Upper lobe of left lung (tissue), 6 donors: ENCODE results near the gene PLGRKT. TPM values are rescaled to one million over a fixed set of nuclear protein-coding genes. Genes with fewer than 3 reads are reported as not detected.
"Not testable (repeated sequence)": the region's sequence is repeated elsewhere in the genome, so short reads cannot be mapped to it uniquely, and the experiment has no call there.

Experiments
- ATAC-seq, 2 donors: fragments of 200-7000 bp; cut with Tn5 transposase; one replicate each; pipeline ENCODE4 v1.9.1; 2022; ENCODE audit warnings: mild to moderate bottlenecking in 2 of 2, moderate library complexity in 2 of 2; ENCODE audit not compliant: low FRiP score in 2 of 2
- DNase-seq, 2 donors: peaks; one replicate each; pipeline ENCODE4 v3.0.0-alpha.2; 2019 to 2020
- H3K27ac ChIP-seq, 4 donors: fragments of 200-600 bp; sonication (generic); one replicate each; pipeline ENCODE4 v1.5.1; 2016 to 2019
- H3K27me3 ChIP-seq, 4 donors: fragments of 200-600 bp; sonication (generic); one replicate each; pipeline ENCODE4 v1.5.1; 2017 to 2019
- H3K36me3 ChIP-seq, 4 donors: fragments of 200-600 bp; sonication (generic); one replicate each; pipeline ENCODE4 v1.5.1; 2016 to 2019
- H3K4me1 ChIP-seq, 4 donors: fragments of 200-600 bp; sonication (generic); one replicate each; pipeline ENCODE4 v1.5.1; 2018 to 2019
- H3K4me3 ChIP-seq, 4 donors: fragments of 200-600 bp; sonication (generic); one replicate each; pipeline ENCODE4 v1.5.1; 2017 to 2019; ENCODE audit warnings: mild to moderate bottlenecking in 2 of 4, moderate library complexity in 1 of 4
- H3K9me3 ChIP-seq, 4 donors: fragments of 200-600 bp; sonication (generic); one replicate each; pipeline ENCODE4 v1.5.1; 2018 to 2019
- CTCF ChIP-seq, 6 experiments: fragments of 450-650 bp in 4 of 6; fragments of 200-600 bp in 2 of 6; sonication (generic) in 2 of 6; IDR thresholded peaks; one replicate each; pipeline ENCODE4 v1.5.1; 2016 to 2019; ENCODE audit warnings: antibody characterized with exemption in 6 of 6
- EP300 ChIP-seq, 4 donors: sonication (generic); formaldehyde crosslinking; IDR thresholded peaks; one replicate each; pipeline ENCODE4 v1.5.1; 2017; ENCODE audit warnings: antibody characterized with exemption in 4 of 4, control low read depth in 2 of 4
- POLR2A ChIP-seq, 4 donors: fragments of 450-650 bp; IDR thresholded peaks; one replicate each; pipeline ENCODE4 v1.5.1; 2016 to 2017; ENCODE audit warnings: antibody characterized with exemption in 4 of 4, mild to moderate bottlenecking in 2 of 4
- POLR2AphosphoS5 ChIP-seq, 2 donors: sonication (generic); formaldehyde crosslinking; IDR thresholded peaks; one replicate each; pipeline ENCODE4 v1.5.1; 2017; ENCODE audit warnings: antibody characterized with exemption in 2 of 2
- WGBS, 2 donors: methylation state at CpG; one replicate each; pipeline ENCODE4 v1.1.5; 2017 to 2018; 5-methylcytosine and 5-hydroxymethylcytosine counted together
- total RNA-seq, 6 donors: library from RNA; depleted of rRNA in 4 of 6; stranded (reverse); fragments of >200 nt in 4 of 6; gene quantifications; one replicate each; pipeline versions ENCODE4 v1.1.0 to v1.2.1, GENCODE V29; 2016 to 2021
- donor health status: DM: no; HTN: no; CAD: no; lungs with moderate emphysema.
- donor health status: DM: no; HTN: yes; CAD: no; lungs with severe emphysema.

The PLGRKT gene
- total RNA-seq, 6 donors from 2014 or later: 3.1 to 19.3 (median 14.4) TPM

GRCh38 chr9:5440426-5440825 is 2.7 kb upstream of the PLGRKT start:
- DNase-seq: no peak

GRCh38 chr9:5438301-5439162 is 807 bp upstream of the PLGRKT start:
- no peak for ATAC-seq
- Histone ChIP-seq H3K9me3 (no peaks in the 10 kb centered on the region), H3K4me1 (peaks cover 6 to 25% (median 18%) of the 10 kb centered on the region in 4 donors), H3K27ac (peak overlapping the region; percentile 85 to 95 (median 94)), H3K4me3 (peak overlapping the region in 3 of 4 donors; percentile 56 to 80 (median 58)), H3K36me3 (peaks cover 0 to 9% (median 4%) of the 10 kb centered on the region in 4 donors), H3K27me3 (no peaks in the 10 kb centered on the region)
- TF ChIP-seq POLR2A (IDR thresholded peaks at IDR 0.05) (no peak), CTCF (IDR thresholded peaks at IDR 0.05) (no peak), POLR2AphosphoS5 (IDR thresholded peaks at IDR 0.05) (no peak), EP300 (IDR thresholded peaks at IDR 0.05) (no peak)
- 68 to 87% methylated on average over 19 to 21 of the region's 21 CpGs for WGBS, 2 donors
- peak in 1 of 2 donors; percentile 43 for DNase-seq

More at GRCh38 chr9:5440426-5440825, 2.7 kb upstream of the PLGRKT start:
- Histone ChIP-seq H3K9me3 (no peaks in the 10 kb centered on the region), H3K36me3 (peaks cover 0 to 6% (median 0%) of the 10 kb centered on the region in 4 donors), H3K27ac (no peak overlapping the region), H3K27me3 (no peaks in the 10 kb centered on the region), H3K4me1 (peaks cover 6 to 25% (median 18%) of the 10 kb centered on the region in 4 donors), H3K4me3 (no peak overlapping the region)
- TF ChIP-seq POLR2A (IDR thresholded peaks at IDR 0.05): no peak
- TF ChIP-seq EP300 (IDR thresholded peaks at IDR 0.05): no peak
- TF ChIP-seq CTCF (IDR thresholded peaks at IDR 0.05): no peak
- TF ChIP-seq POLR2AphosphoS5 (IDR thresholded peaks at IDR 0.05): no peak
- WGBS, 2 donors: 72 to 83% methylated on average over 3 of the region's 3 CpGs
- ATAC-seq: no peak

DNA sequence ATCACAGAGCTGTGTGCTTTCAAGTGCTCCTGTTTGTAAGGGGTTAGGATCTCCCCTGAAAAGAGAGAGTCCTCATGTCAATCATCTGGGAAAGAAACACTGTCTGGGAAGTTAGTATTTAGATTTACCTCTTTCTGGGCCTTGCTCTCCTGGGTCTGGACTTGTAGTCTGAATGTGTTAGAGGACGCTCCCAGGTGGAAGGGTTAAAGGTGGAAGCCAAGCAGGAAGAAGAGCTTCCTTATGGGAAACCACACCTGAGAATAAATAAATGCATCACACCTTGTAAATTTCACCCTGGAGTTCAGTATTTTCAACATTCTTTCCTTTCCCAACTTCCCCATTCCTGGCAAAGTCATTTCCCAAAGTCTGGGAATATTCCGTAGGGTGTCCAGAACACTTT is 1.3 kb downstream of the PLGRKT start:
- DNase-seq (no peak), ATAC-seq (no peak)
- Histone ChIP-seq H3K4me1 (peaks cover 6 to 25% (median 18%) of the 10 kb centered on the region in 4 donors), H3K27ac (peak overlapping the region in 1 of 4 donors; percentile 94), H3K36me3 (peaks cover 0 to 9% (median 4%) of the 10 kb centered on the region in 4 donors), H3K9me3 (no peaks in the 10 kb centered on the region), H3K27me3 (no peaks in the 10 kb centered on the region), H3K4me3 (no peak overlapping the region)
- TF ChIP-seq POLR2AphosphoS5 (IDR thresholded peaks at IDR 0.05) (no peak), EP300 (IDR thresholded peaks at IDR 0.05) (no peak), POLR2A (IDR thresholded peaks at IDR 0.05) (no peak), CTCF (IDR thresholded peaks at IDR 0.05) (no peak)
- WGBS, 2 donors: 79 to 91% methylated on average over 2 of the region's 2 CpGs

DNA sequence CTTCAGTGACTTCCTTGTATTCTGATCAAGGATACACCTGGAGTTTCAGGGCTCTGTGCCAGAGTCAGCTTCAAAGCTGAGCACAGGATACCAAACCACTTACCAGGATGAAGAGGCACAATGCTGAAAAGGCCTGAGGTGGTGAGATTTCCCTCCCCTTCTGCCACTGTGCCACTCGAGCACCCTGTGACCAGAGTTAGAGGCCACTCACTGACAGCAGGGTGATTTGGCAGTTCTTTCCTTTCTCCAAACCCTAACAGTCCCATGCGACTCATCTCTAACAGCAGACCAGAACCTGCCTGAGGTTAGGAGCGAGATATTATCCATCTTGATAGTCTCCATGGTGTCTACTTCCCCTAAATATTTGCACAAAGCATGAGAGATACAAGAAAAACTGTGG is 1.8 kb downstream of the PLGRKT start:
- Histone ChIP-seq H3K27me3 (no peaks in the 10 kb centered on the region), H3K36me3 (peaks cover 0 to 12% (median 4%) of the 10 kb centered on the region in 4 donors), H3K4me1 (peaks cover 6 to 25% (median 18%) of the 10 kb centered on the region in 4 donors), H3K27ac (no peak overlapping the region), H3K4me3 (no peak overlapping the region), H3K9me3 (no peaks in the 10 kb centered on the region)
- 71 to 100% methylated on average over 2 to 3 of the region's 3 CpGs for WGBS, 2 donors
- no peak for ATAC-seq
- TF ChIP-seq CTCF (IDR thresholded peaks at IDR 0.05): no peak
- TF ChIP-seq POLR2AphosphoS5 (IDR thresholded peaks at IDR 0.05): no peak
- TF ChIP-seq POLR2A (IDR thresholded peaks at IDR 0.05): no peak
- TF ChIP-seq EP300 (IDR thresholded peaks at IDR 0.05): no peak
- peak in 1 of 2 donors; percentile 61 for DNase-seq

DNA sequence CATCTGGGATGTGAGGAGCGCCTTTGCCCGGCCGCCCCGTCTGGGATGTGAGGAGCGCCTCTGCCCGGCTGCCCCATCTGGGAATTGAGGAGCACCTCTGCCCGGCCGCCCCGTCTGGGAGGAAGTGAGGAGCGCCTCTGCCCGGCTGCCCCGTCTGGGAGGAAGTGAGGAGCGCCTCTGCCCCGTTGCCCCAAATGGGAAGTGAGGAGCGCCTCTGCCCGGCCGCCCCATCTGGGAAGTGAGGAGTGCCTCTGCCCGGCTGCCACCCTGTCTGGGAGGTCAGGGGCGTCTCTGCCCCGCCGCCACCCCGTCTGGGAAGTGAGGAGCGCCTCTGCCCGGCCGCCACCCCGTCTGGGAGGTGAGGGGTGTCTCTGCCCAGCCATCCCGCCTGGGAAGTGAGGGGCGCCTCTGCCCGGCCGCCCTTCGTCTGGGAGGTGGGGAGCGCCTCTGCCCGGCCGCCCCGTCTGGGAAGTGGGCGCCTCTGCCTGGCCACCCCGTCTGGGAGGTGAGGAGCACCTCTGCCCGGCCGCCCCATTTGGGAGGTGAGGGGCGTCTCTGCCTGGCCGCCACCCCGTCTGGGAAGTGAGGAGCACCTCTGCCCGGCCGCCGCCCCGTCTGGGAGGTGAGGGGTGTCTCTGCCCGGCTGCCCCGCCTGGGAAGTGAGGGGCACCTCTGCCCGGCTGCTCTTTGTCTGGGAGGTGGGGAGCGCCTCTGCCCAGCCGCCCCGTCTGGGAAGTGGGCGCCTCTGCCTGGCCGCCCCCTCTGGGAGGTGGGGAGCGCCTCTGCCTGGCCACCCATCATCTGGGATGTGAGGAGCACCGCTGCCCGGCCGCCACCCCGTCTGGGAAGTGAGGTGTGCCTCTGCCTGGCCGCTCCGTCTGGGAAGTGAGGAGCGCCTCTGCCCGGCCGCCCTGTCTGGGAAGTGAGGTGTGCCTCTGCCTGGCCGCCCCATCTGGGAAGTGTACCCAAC is 3.6 kb downstream of the PLGRKT start:
- H3K4me3 ChIP-seq, H3K27me3 ChIP-seq, H3K27ac ChIP-seq, ATAC-seq, H3K9me3 ChIP-seq: not testable (repeated sequence)
- Histone ChIP-seq H3K36me3 (peaks cover 0 to 21% (median 4%) of the 10 kb centered on the region in 4 donors), H3K4me1 (peaks cover 6 to 25% (median 18%) of the 10 kb centered on the region in 4 donors)
- 92 to 93% methylated on average over 9 to 63 of the region's 65 CpGs for WGBS, 2 donors
- DNase-seq: peak in 1 of 2 donors; percentile 71

GRCh38 chr9:5433328-5433727 is 4.4 kb downstream of the PLGRKT start:
- not testable (repeated sequence) for H3K9me3 ChIP-seq, H3K27ac ChIP-seq, ATAC-seq, H3K4me3 ChIP-seq, H3K27me3 ChIP-seq
- 86 to 95% methylated on average over 23 to 24 of the region's 26 CpGs for WGBS, 2 donors
- H3K4me1 ChIP-seq: peaks cover 4 to 19% (median 14%) of the 10 kb centered on the region in 4 donors
- DNase-seq: peak in 1 of 2 donors; percentile 78
- peaks cover 0 to 21% (median 4%) of the 10 kb centered on the region in 4 donors for H3K36me3 ChIP-seq

- ATAC-seq, H3K9me3 ChIP-seq, H3K27me3 ChIP-seq, H3K27ac ChIP-seq, H3K4me3 ChIP-seq: not testable (repeated sequence)
- peak in 1 of 2 donors; percentile 75 for DNase-seq
- WGBS, 2 donors: 92 to 95% methylated on average over 13 to 24 of the region's 24 CpGs
- Histone ChIP-seq H3K4me1 (peaks cover 0 to 15% (median 11%) of the 10 kb centered on the region in 4 donors), H3K36me3 (peaks cover 0 to 21% (median 4%) of the 10 kb centered on the region in 4 donors)
These were observed 4.8 kb downstream of the PLGRKT start for GRCh38 chr9:5432890-5433289.
